Measurements from ENCODE around the gene SOBP. TPM values are rescaled to one million over a fixed set of nuclear protein-coding genes. Genes with fewer than 3 reads are reported as not detected.

SOBP gene
- total and polyA plus RNA-seq, 2 donors (not counting 1 experiment from before 2014, with no cell fraction given), result 0.82 to 1.5 TPM

DNA sequence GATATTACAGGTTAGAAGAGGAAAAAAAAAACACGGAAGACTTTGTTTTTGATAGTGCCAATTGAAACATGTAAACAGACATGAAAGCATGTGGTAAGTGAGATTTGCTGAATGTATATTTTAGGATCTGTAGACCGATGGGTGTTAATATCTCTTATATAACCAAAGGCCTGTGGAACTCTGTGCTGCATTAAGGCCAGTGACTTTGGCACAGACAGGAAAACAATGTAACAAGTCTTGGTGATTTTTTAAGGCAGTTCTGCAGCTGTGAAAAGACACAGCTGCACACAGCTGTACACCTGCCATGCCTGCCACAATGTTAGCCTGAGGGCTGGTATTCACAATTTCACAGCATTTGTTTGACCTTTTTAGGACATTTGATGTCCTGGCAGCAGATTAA, 6.1 kb downstream of the SOBP start:
- peaks cover 9 to 18% of the 10 kb centered on the region in 2 donors for H3K4me1 ChIP-seq (ENCODE audit: control insufficient read depth in 2 of 2, insufficient read depth in 2 of 2, low read length in 2 of 2)
- Mint-ChIP-seq H3K4me1 (peaks cover 10% of the 10 kb centered on the region), H3K27ac (no peak overlapping the region), H3K4me3 (no peak overlapping the region), H3K9me3 (ENCODE audit: insufficient read depth) (no peaks in the 10 kb centered on the region), H3K27me3 (no peaks in the 10 kb centered on the region)
- intact Hi-C loops (cut with micrococcal nuclease), result loop anchor here (10.0 kb wide), 1 partner anchor 349 kb away; no protein-coding TSS in a partner anchor
- ATAC-seq (ENCODE audit: low read depth) (no peak), DNase-seq (no peak)
- TF ChIP-seq, protein P1, sequence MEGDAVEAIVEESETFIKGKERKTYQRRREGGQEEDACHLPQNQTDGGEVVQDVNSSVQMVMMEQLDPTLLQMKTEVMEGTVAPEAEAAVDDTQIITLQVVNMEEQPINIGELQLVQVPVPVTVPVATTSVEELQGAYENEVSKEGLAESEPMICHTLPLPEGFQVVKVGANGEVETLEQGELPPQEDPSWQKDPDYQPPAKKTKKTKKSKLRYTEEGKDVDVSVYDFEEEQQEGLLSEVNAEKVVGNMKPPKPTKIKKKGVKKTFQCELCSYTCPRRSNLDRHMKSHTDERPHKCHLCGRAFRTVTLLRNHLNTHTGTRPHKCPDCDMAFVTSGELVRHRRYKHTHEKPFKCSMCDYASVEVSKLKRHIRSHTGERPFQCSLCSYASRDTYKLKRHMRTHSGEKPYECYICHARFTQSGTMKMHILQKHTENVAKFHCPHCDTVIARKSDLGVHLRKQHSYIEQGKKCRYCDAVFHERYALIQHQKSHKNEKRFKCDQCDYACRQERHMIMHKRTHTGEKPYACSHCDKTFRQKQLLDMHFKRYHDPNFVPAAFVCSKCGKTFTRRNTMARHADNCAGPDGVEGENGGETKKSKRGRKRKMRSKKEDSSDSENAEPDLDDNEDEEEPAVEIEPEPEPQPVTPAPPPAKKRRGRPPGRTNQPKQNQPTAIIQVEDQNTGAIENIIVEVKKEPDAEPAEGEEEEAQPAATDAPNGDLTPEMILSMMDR (IDR thresholded peaks at IDR 0.05), result no peak
- no peak for TF ChIP-seq EZH2 (IDR thresholded peaks at IDR 0.05; ENCODE audit: borderline replicate concordance, insufficient read depth, low read depth, low read length, poor library complexity, severe bottlenecking)
- no peaks in the 10 kb centered on the region for H3K9me3 ChIP-seq (ENCODE audit: control extremely low read depth in 1 of 3, control insufficient read depth in 2 of 3, insufficient read depth in 1 of 3, low read length in 2 of 3)
- H3K79me2 ChIP-seq (ENCODE audit: control insufficient read depth, insufficient read depth, low read length), result no peaks in the 10 kb centered on the region
- H3K27me3 ChIP-seq (replicated peaks in 1 of 4; ENCODE audit: control extremely low read depth in 1 of 4, control insufficient read depth in 3 of 4, insufficient read depth in 4 of 4, low read length in 3 of 4), result peaks cover 5 to 35% (median 28%) of the 10 kb centered on the region in 4 experiments
- no CpG with 5 or more reads among the region's 2 CpGs for WGBS (ENCODE audit: insufficient coverage)
- H3K4me2 ChIP-seq (replicated peaks; ENCODE audit: low read depth, low read length, poor library complexity, severe bottlenecking), result no peak overlapping the region
- ChIA-PET POLR2A (no interaction called here), CTCF (no interaction called here)
- H3K4me3 ChIP-seq (ENCODE audit: control extremely low read depth in 1 of 5, extremely low read depth in 1 of 5, insufficient read depth in 1 of 5, low read depth in 2 of 5, low read length in 4 of 5), result no peak overlapping the region
- no peak overlapping the region for H2AFZ ChIP-seq (ENCODE audit: insufficient read depth, low read depth, low read length, poor library complexity, severe bottlenecking)
- H3K9ac ChIP-seq (ENCODE audit: low read length), result no peak overlapping the region
- H4K20me1 ChIP-seq (ENCODE audit: control insufficient read depth, insufficient read depth, low read length, poor library complexity, severe bottlenecking), result no peaks in the 10 kb centered on the region
- H3K36me3 ChIP-seq (replicated peaks in 1 of 2; ENCODE audit: control extremely low read depth in 1 of 2, control insufficient read depth in 1 of 2, extremely low read depth in 1 of 2, insufficient read depth in 2 of 2, low read length in 1 of 2), result no peaks in the 10 kb centered on the region
- no peak overlapping the region for H3K27ac ChIP-seq (ENCODE audit: low read length in 2 of 2)

DNA sequence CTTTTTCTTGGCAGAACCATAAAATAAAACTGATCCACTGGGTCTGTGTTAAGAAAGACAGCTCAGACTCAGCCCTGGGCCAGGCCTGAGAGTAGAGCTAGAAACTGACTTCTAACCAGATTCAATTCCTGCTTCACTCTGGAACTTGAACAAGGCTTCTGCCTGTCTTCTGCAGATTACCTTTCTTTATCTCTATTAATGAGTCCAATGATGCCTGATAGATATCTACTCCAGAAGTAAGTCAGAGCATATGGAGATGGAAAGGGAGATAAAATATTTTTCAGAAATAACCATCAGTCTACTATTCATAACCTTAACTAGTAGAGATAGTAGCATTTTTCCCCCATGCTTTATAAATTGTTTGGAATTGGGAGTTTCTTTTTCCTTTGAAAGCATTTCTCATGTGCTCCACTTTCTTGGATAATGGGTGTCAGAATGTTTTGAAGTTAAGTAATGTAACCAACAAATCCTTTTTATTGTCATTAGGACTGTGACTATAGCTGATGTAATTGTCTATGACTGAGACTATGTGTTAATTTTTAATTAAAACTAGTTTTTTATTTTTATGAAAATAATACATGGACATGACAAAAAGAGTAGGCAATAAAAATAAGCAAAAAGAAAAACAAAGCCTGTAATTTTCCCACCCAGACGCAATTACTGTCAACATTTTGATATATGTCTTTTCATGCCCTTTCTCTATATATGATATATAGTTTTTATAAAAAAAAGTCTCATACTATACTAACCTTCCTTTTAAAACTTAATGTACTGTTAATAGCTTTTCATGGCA, 7.2 kb downstream of the SOBP start:
- H3K27me3 Mint-ChIP-seq, result peaks cover 7% of the 10 kb centered on the region
- H3K4me3 ChIP-seq (ENCODE audit: control extremely low read depth in 1 of 5, extremely low read depth in 1 of 5, insufficient read depth in 1 of 5, low read depth in 2 of 5, low read length in 4 of 5), result no peak overlapping the region
- H3K27me3 ChIP-seq (replicated peaks in 1 of 4; ENCODE audit: control extremely low read depth in 1 of 4, control insufficient read depth in 3 of 4, insufficient read depth in 4 of 4, low read length in 3 of 4), result peaks cover 1 to 24% (median 21%) of the 10 kb centered on the region in 4 experiments
- CTCF ChIA-PET, result no interaction called here
- DNase-seq, result no peak
- H4K20me1 ChIP-seq (ENCODE audit: control insufficient read depth, insufficient read depth, low read length, poor library complexity, severe bottlenecking), result no peaks in the 10 kb centered on the region
- intact Hi-C loops (cut with micrococcal nuclease), result loop anchor here (10.0 kb wide), 1 partner anchor 348 kb away; no protein-coding TSS in a partner anchor
- no peak overlapping the region for H3K9ac ChIP-seq (ENCODE audit: low read length)
- H3K36me3 ChIP-seq (replicated peaks in 1 of 2; ENCODE audit: control extremely low read depth in 1 of 2, control insufficient read depth in 1 of 2, extremely low read depth in 1 of 2, insufficient read depth in 2 of 2, low read length in 1 of 2), result no peaks in the 10 kb centered on the region
- no peaks in the 10 kb centered on the region for H3K79me2 ChIP-seq (ENCODE audit: control insufficient read depth, insufficient read depth, low read length)
- no peaks in the 10 kb centered on the region for H3K9me3 Mint-ChIP-seq (ENCODE audit: insufficient read depth)
- H3K9me3 ChIP-seq (ENCODE audit: control extremely low read depth in 1 of 3, control insufficient read depth in 2 of 3, insufficient read depth in 1 of 3, low read length in 2 of 3), result no peaks in the 10 kb centered on the region
- H3K4me2 ChIP-seq (replicated peaks; ENCODE audit: low read depth, low read length, poor library complexity, severe bottlenecking), result no peak overlapping the region
- POLR2A ChIA-PET, result no interaction called here
- no peaks in the 10 kb centered on the region for H3K4me1 Mint-ChIP-seq
- H3K27ac ChIP-seq (ENCODE audit: low read length in 2 of 2), result no peak overlapping the region
- peaks cover 0 to 7% of the 10 kb centered on the region in 2 donors for H3K4me1 ChIP-seq (ENCODE audit: control insufficient read depth in 2 of 2, insufficient read depth in 2 of 2, low read length in 2 of 2)
- TF ChIP-seq, protein P1 (IDR thresholded peaks at IDR 0.05), result no peak
- no peak for TF ChIP-seq EZH2 (IDR thresholded peaks at IDR 0.05; ENCODE audit: borderline replicate concordance, insufficient read depth, low read depth, low read length, poor library complexity, severe bottlenecking)
- no peak overlapping the region for H2AFZ ChIP-seq (ENCODE audit: insufficient read depth, low read depth, low read length, poor library complexity, severe bottlenecking)
- H3K27ac Mint-ChIP-seq, result no peak overlapping the region
- no CpG with 5 or more reads among the region's 1 CpG for WGBS (ENCODE audit: insufficient coverage)
- no peak for ATAC-seq (ENCODE audit: low read depth)
- no peak overlapping the region for H3K4me3 Mint-ChIP-seq
